OCI-LY7 (cell line): Measurements from ENCODE around the gene CYTIP. TPM values are rescaled to one million over a fixed set of nuclear protein-coding genes. Genes with fewer than 3 reads are reported as not detected.

Source experiments
- BruUV-seq: library from RNA; stranded (reverse); fragments of 400-500 nt; replicated peaks from 2 replicates; lab custom pipeline; 2021; lab: Mats Ljungman, UMichigan
- CTCF ChIA-PET: fragments of 300-600 bp; sonication (Branson Sonifier 250); formaldehyde crosslinking; loops from one replicate; lab custom pipeline; 2022; ENCODE audit warnings: antibody characterized with exemption; ENCODE audit not compliant: unreplicated experiment; lab: Charles Lee
- POLR2A ChIA-PET: fragments of 300-600 bp; sonication (Branson Sonifier 250); formaldehyde crosslinking; loops from one replicate; lab custom pipeline; 2022; ENCODE audit warnings: antibody characterized with exemption; lab: Charles Lee
- DNase-seq: peaks from one replicate; pipeline ENCODE4 v3.0.0-alpha.2; 2015; ENCODE audit warnings: low spot score
- H2AFZ ChIP-seq: fragments of 200-600 bp; sonication (generic), shearing (Covaris generic); 2 replicates; pipeline ENCODE4 v1.6.1; 2014; ENCODE audit warnings: mild to moderate bottlenecking, antibody characterized with exemption, low read length, moderate library complexity
- H3K27ac ChIP-seq: fragments of 200-600 bp; sonication (generic); 2 replicates; pipeline ENCODE4 v1.5.1; 2014; ENCODE audit warnings: mixed run types, low read depth, mild to moderate bottlenecking, moderate library complexity, low read length, inconsistent platforms; ENCODE audit not compliant: poor library complexity, severe bottlenecking
- H3K36me3 ChIP-seq: fragments of 200-600 bp; sonication (generic); 2 replicates; pipeline ENCODE4 v1.6.1; 2014; ENCODE audit warnings: mild to moderate bottlenecking, antibody characterized with exemption, low read length, moderate library complexity, mixed read lengths; ENCODE audit not compliant: insufficient read depth
- H3K4me1 ChIP-seq: fragments of 200-600 bp; sonication (generic); 2 replicates; pipeline ENCODE4 v1.5.1; 2014; ENCODE audit warnings: mild to moderate bottlenecking, low read length; ENCODE audit not compliant: insufficient read depth, poor library complexity, severe bottlenecking
- H3K4me2 ChIP-seq: fragments of 200-600 bp; sonication (generic); 2 replicates; pipeline ENCODE4 v1.6.1; 2014; ENCODE audit warnings: mild to moderate bottlenecking, low read length
- H3K4me3 ChIP-seq: fragments of 200-600 bp; sonication (generic); 2 replicates; pipeline ENCODE4 v1.5.1; 2014; ENCODE audit warnings: mild to moderate bottlenecking, low read depth, low read length; ENCODE audit not compliant: poor library complexity, severe bottlenecking
- H3K79me2 ChIP-seq: fragments of 200-600 bp; sonication (generic); 2 replicates; pipeline ENCODE4 v1.6.1; 2016; ENCODE audit warnings: low read depth, mild to moderate bottlenecking, low read length, moderate library complexity, mixed read lengths; ENCODE audit not compliant: insufficient read depth
- H3K9me2 ChIP-seq: fragments of 200-600 bp; sonication (generic); 2 replicates; pipeline ENCODE4 v1.6.1; 2016; ENCODE audit warnings: mild to moderate bottlenecking, low read length, mixed read lengths; ENCODE audit not compliant: insufficient read depth
- H3K9me3 ChIP-seq: fragments of 200-600 bp; sonication (generic); 2 replicates; pipeline ENCODE4 v1.6.1; 2014; ENCODE audit warnings: mild to moderate bottlenecking, mixed run types, low read length, mixed read lengths
- H4K20me1 ChIP-seq: fragments of 200-600 bp; sonication (generic); 2 replicates; pipeline ENCODE4 v1.6.1; 2014; ENCODE audit warnings: mild to moderate bottlenecking, antibody characterized with exemption, low read length, moderate library complexity, mixed read lengths; ENCODE audit not compliant: insufficient read depth
- EZH2phosphoT487 ChIP-seq: fragments of 200-600 bp; sonication (generic); IDR thresholded peaks from 2 replicates; pipeline ENCODE4 v1.6.1; 2018; ENCODE audit warnings: low read depth, borderline replicate concordance, mild to moderate bottlenecking, mixed run types, antibody characterized with exemption, low read length, moderate library complexity, mixed read lengths
- intact Hi-C: fragments of 100-400 bp; cut with micrococcal nuclease; formaldehyde crosslinking; loops from one replicate; pipeline ENCODE4 v1.10.0; 2022; ENCODE audit not compliant: unreplicated experiment
- total RNA-seq, 2 experiments: library from RNA; depleted of rRNA in 1 of 2; stranded (reverse); fragments of >200 nt in 1 of 2; shearing (Covaris generic) in 1 of 2; gene quantifications; 2 replicates each; pipeline ENCODE4 v1.2.3, GENCODE V29; 2014 to 2022
- TF ChIP-seq, protein P1 (sequence below): fragments of 200-600 bp; sonication (generic); conservative IDR thresholded peaks from 2 replicates; pipeline ENCODE4 v1.5.1; 2014; ENCODE audit warnings: mild to moderate bottlenecking, antibody characterized with exemption, low read length, moderate library complexity, mixed read lengths

The CYTIP gene
- total RNA-seq, 2 experiments from 2014 or later, result 49.2 to 64.0 TPM

DNA sequence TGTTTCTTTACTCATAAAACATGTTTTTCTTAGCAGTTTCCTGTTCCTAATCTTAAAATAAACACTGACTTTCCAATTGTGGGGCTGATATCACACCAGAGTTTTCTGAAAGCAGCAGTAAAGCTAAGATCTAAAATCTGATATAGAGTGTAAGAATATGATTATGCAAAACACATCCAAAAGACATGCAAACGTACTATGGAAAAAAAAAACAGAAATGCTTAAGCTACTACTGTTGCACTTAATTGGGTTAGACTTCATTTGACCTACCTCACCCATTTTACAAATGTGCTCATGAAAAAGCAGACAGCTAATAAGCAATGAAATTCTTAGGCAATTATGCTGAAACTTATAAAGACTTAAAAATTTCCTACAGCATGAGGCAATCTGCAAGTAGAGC lies 10.5 kb downstream of the CYTIP start:
- Histone ChIP-seq H3K36me3 (peaks cover 93% of the 10 kb centered on the region), H3K4me2 (peak overlapping the region; percentile 20; the same call in 1 of the 2 replicates), H2AFZ (no peak overlapping the region), H3K27ac (no peak overlapping the region), H3K4me1 (peaks cover 55% of the 10 kb centered on the region), H3K9me3 (no peaks in the 10 kb centered on the region; the same call in 1 of the 2 replicates), H3K4me3 (no peak overlapping the region), H3K79me2 (peaks cover 74% of the 10 kb centered on the region), H3K9me2 (no peaks in the 10 kb centered on the region), H4K20me1 (no peaks in the 10 kb centered on the region)
- TF ChIP-seq, protein P1, sequence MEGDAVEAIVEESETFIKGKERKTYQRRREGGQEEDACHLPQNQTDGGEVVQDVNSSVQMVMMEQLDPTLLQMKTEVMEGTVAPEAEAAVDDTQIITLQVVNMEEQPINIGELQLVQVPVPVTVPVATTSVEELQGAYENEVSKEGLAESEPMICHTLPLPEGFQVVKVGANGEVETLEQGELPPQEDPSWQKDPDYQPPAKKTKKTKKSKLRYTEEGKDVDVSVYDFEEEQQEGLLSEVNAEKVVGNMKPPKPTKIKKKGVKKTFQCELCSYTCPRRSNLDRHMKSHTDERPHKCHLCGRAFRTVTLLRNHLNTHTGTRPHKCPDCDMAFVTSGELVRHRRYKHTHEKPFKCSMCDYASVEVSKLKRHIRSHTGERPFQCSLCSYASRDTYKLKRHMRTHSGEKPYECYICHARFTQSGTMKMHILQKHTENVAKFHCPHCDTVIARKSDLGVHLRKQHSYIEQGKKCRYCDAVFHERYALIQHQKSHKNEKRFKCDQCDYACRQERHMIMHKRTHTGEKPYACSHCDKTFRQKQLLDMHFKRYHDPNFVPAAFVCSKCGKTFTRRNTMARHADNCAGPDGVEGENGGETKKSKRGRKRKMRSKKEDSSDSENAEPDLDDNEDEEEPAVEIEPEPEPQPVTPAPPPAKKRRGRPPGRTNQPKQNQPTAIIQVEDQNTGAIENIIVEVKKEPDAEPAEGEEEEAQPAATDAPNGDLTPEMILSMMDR, result no peak
- no peak for TF ChIP-seq EZH2phosphoT487
- no TSS peak for BruUV-seq
- CTCF ChIA-PET, result no interaction called here
- POLR2A ChIA-PET, result interaction anchor here (0.6 to 3.6 kb wide), 10 partner anchors 8 to 1361 kb away, joined by 3 to 13 read pairs (median 6); partner anchors contain the start of genes CYTIP and ERMN
- DNase-seq, result no peak
- intact Hi-C loops, result no loop called here

DNA sequence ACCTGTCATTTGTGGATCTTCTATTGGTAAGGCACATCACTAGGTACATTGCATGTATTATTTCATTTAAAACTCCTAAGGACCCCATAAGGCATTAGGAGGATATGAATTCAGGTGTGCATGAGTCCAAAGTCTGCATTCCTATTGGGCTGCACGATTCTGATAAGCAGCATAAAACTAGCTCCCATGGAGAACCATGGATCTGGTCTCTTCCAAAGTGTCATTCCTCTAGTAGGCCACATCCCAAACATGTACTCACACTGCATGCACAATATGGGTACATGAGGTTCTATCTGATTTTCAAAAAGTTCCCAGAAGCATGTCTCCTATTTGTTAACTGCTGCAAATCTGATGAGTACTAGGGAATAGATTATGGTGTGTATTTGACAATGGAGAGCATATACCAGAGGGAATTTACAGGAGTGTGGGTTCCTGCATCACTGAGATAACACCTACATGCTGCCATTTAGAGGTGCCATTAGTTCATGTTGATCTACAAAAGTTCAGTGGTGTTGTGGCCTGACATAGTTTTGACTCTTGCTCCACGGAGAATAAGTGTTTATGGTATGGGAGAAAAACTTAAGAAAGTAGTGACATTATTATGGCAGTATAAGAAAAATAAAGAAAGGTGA lies 11.3 kb downstream of the CYTIP start:
- H3K27ac ChIP-seq, result no peak overlapping the region

More for the DNA sequence above, 11.3 kb downstream of the CYTIP start:
- H3K4me3 ChIP-seq, result no peak overlapping the region
- H4K20me1 ChIP-seq, result no peaks in the 10 kb centered on the region
- DNase-seq, result no peak
- peaks cover 66% of the 10 kb centered on the region for H3K79me2 ChIP-seq
- H3K9me2 ChIP-seq, result no peaks in the 10 kb centered on the region
- CTCF ChIA-PET, result no interaction called here
- no peak overlapping the region for H2AFZ ChIP-seq
- BruUV-seq, result no TSS peak
- H3K4me2 ChIP-seq, result no peak overlapping the region
- POLR2A ChIA-PET, result interaction anchor here (1.5 to 3.6 kb wide), 8 partner anchors 9 to 106 kb away, joined by 3 to 13 read pairs (median 6); partner anchors contain the start of genes CYTIP and ERMN
- H3K4me1 ChIP-seq, result peaks cover 47% of the 10 kb centered on the region
- peaks cover 93% of the 10 kb centered on the region for H3K36me3 ChIP-seq
- TF ChIP-seq, protein P1, result no peak
- no peak for TF ChIP-seq EZH2phosphoT487
- H3K9me3 ChIP-seq, result no peaks in the 10 kb centered on the region; the same call in 1 of the 2 replicates
- intact Hi-C loops, result no loop called here
